GM21723 (cell line): ENCODE measurements around the gene PI4KA.
"Not testable (repeated sequence)": the region's sequence is repeated elsewhere in the genome, so short reads cannot be mapped to it uniquely, and the experiment has no call there.

Experiments
- ATAC-seq: cut with Tn5 transposase; IDR thresholded peaks from one replicate; pipeline ENCODE4 v1.9.1; 2021; ENCODE audit warnings: mild to moderate bottlenecking, moderate library complexity; ENCODE audit not compliant: unreplicated experiment

PI4KA gene

DNA sequence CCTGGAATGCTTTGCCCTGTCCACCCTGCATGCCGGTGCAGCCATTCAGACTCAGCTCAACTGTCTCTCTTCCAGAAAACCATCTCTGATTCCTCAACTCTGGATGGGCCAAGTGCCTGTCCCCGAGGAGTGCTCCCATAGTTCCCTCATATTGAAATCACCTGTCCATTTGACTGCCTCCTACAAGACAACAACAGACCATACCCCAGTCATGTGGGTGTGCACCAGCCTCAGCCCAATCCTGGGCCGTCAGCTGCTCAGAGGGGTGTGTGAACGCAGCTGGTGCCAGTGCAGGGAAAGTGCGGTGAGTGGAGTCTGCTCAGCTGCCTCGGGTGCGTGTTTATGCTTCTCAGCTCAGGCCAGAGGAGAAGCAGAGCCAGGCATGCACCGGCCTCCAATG lies 126.2 kb downstream of the PI4KA start:
- not testable (repeated sequence) for ATAC-seq

DNA sequence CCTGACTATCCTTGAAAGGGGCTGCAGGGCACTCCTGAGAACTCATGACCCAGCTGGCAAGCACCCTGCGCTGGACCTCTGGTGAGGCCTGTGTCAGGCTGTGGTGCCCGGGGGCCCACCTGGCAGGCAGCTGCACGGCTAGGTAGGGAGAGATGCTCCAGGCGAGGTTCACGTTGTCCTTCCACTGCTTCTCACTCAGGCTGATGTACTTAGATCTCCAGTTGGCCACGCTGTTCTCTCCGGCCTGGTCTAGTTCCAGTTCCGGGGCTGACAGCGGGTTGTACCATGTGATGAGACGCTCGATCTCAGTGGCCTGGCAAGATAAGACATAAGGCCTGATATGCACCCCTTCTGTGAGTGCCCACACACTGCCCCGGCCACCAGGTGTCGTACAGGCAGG lies 129.4 kb downstream of the PI4KA start:
- no peak for ATAC-seq

DNA sequence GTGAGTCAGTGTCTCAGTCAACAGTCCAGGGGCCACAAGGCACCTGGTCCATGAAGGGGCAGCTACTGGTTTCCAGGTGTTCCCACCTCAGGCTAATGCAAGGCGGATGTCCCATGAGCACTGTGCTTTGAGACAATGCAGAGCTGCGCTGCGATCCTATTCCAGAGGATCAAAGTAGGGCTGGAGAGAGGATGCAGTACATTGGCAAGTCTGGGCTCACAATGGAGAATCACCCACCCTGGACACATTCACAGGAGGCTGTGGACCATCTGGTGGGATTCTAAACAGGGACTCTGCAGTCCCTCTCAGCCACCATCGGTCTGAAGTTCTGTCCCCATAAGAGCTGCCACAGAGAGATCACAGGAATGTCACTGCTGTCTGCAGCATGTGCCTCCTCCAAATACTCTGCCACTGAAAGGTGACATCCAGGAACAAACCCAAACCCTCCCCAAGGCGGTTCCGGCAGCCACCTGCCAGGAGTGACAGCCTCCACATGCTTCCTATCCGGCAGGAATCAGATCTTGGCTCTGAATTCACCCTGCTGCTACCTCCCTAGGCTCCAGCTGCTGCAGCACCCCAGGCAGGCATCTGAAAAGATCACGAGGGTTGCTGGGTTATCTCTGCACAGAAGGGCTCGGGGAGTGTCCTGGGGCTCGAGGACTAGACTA lies 130.0 kb downstream of the PI4KA start:
- ATAC-seq = no peak

DNA sequence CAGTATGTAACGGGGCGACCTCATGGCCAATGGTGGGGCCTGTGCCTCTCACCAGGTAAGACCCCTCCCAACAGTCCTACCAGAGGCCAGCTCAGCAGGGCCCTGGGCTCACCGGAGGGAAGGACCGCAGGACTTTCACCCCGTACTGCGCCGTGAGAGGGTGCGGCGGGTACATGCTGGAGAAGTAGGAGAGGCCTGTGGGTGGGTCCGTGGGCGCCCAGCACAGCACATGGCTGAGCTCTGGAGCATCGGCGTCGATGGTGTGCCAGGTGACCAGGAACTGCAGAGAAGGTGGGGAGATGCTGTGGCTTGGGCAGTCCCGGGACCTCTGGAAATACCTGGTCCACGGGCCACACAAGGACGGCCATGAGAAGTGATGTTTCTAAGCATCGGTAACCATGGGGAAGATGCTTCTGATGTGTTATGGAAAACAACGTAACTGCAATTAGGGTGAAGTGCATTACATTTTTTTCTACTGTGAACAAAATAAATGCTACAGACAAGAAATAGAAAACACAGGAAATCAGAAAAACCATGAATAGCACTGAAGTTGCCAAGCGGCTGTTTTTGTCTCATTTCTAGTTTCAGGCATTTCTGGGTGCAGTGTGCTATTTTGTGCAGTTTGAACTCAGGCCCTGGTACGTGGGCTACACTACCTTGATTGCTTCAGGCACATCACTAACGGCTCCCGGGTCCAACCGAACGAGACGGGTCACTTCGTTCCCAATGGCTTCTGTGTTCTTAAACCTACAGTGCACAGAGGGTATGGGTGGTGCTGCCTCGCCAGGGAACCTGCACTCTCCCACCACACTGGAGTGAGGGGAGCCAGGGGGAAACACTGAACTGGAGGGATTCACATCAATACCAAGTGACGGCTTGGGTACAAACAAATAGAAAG lies 131.2 kb downstream of the PI4KA start:
- no peak for ATAC-seq

DNA sequence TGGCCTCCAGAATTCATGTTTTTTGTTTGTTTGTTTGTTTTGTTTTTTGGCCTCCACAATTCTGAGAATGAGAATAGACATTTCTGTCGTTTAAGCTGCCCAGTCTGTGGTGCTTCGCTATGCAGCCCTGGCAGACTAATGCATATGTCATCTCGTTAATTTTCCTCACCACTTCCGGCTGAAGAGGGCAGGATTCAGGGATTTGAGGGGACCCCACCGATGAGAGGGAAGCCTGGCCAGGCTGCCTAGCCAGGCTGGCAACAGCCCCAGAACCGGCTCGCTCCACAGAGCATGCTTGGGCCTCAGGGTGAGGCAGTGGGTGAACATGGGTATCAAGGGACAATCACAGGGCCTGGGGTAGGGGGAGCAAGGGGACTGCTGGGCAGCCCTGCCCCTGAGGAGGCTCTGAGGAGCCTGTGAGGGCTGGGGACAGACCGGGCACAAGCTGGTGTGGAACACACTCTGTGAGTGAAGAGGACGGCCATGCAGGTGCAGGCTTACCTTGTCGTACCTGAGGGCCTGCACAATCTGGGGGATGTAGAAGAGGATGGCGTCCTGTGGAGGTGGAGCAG lies 132.5 kb downstream of the PI4KA start:
- no peak for ATAC-seq

DNA sequence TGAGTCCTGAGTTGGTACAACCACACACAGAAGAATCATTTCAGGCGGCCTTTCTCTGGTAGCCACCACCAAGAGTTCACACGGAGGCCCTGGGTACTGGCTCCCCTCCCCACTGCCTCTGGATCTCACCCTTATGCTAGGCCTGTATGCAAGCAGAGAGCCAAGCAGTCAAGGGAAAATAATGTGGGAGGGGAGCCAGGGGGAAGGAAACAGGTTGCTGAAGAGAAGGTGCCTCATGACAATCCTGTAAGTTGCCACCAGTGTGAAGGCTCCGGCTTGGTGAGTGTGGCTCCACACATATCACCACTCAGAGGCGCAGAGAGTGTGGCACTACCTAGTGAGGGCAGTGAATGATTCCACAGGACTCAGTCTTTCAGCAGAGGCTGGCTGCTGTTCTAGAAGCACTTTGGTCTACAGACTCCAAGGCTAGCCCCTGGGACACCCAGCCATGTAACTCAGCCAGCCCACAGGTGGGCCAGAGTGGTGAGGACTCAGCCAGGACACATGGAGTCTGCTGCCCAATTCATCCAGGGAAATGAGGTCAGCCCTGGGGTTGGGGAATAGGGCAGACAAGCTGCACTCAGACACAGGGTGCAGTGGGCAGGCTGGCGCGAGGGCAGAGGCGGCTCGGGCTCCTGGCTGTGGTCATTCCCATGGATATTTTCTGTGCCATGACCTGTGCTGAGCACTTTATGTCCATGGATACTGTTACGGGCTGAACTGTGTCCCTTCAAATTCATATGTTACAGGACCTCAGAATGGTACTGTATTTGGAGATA lies 133.7 kb downstream of the PI4KA start:
- ATAC-seq = no peak

DNA sequence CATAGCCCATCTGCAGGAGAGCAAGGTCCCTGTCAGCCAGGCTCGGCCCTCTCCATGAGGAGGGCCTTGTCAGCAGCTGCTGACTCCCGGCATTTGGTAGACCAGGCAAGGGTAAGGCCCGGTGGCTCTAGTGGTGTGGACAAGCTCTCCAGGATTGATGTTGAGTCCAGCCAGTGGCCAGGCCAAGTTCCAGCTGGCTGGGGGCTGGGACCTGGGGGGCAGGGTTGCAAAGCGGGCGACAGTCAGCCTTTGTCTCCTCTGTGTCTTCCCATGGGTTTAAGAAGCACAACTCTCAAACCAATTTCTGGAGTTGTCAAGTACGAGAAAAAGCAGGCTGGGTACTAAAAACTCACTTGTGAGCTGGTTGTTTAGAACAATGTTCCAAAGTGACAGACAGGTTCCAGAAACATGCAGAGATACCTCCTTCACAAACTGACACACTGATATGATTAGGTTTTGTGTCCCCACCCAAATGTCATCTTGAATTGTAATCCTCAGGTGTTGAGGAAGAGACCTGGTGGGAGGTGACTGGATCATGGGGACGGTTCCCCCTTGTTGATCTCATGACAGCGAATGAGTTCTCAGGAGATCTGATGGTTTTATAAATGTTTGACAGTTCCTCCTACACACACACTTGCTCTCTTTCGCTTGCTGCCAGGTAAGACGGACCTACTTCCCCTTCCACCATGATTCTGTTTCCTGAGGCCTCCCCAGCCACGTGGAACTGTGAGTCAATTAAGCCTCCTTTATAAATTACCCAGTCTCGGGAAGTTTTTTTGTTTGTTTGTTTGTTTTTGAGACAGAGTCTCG lies 137.0 kb downstream of the PI4KA start:
- no peak for ATAC-seq

DNA sequence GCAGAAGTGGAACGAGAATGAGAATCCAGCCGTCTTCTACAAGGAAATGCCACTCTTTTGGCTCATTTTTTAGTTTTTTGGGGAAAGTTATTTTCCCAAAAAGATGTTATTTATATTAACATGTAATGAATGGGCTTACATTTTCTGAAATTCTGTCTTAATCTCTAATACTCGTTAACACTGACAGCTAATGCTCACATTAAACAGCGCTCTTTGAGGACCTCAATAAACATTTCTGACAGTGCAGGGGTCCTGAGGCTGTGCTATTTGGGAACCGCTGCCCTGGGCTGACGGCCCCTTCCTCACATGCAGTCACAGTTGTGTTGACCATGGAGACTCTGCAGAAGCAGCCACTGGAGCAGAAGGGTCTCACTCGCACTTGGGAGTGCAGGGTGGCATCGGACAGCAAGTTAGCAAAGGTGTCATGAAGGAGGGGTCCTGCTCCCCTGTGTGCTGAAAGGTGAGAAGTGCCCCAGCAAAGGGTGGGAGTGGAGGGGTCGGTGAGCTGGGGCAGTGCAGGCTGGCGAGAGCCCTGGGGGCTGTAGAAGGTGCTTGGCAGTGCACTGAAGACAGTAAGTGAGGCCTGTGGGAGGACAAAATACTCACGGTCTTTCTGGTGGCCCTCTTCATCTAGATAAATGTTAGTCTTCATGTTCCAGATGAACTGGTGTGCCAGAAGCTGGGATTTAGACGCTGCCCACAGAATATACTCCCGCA lies 137.8 kb downstream of the PI4KA start:
- no peak for ATAC-seq

DNA sequence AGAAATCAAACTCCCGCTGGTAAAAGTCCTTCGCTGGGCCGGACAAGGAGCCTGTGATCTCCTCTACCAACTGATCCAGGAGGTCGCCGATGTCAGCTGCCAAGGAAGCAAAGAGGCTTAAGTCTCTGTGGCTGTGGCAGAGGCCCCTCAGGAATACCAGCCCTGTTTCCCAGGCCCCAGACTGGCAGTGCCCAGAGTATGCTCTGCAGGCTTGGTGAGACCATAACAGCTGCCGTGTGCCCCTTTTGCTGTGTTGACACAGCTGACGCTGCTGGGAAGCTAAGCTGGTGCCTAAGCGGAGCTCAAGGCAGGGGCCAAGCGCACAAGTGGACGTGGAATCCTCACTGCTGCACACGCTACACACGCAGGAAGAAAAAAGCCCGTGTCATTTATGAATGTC lies 139.9 kb downstream of the PI4KA start:
- not testable (repeated sequence) for ATAC-seq

DNA sequence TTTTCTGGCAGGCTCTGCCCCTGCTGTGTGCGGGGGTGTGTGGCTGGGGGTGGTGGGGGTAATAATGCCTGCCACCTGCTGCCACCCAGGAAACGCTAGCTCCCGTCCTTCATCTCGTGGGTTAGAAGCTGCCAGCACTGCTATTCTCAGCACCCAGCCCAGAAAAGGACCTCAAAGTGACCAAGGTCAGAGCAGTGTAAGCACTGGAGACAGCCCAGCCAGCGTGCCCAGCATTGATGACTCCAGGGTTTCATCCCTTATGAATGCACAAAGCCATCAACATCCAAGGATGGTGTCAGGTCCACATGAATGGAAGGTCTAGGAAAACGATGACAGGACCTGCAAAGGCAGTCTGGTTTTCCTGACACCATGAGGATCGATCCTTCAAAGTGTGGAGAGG lies 140.6 kb downstream of the PI4KA start:
- not testable (repeated sequence) for ATAC-seq

DNA sequence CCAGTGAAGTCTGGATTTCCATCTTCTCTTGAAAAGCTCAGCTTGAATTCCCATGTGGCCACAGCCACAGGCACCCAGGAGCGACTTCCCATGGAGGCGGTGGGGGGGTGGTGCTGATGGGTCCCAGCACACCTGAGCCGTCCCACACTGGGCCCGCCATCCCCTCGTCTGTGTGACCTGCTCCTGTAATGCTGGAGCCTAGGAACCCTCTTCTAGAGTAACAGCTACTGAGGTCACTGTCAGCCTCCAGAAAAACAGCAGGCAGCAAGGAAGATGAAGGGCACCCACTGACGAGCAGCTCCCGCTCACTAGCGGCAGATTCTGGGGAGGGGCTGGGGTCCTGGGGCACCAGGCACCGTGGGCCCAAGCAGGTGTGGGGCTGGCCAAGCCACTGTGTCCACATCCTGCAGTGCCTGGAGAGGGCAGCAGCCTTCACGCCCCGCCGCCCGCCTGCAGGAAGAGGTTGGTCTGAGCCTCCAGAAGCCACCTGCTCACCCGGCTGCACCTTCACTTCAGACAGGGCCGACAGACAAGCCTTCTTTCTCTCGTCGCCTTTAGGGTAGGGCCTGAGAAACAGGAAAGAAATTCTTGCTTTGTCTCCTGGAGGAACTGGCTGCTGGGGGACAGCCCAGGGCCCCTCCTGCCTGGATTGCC lies 141.3 kb downstream of the PI4KA start:
- ATAC-seq = not testable (repeated sequence)

DNA sequence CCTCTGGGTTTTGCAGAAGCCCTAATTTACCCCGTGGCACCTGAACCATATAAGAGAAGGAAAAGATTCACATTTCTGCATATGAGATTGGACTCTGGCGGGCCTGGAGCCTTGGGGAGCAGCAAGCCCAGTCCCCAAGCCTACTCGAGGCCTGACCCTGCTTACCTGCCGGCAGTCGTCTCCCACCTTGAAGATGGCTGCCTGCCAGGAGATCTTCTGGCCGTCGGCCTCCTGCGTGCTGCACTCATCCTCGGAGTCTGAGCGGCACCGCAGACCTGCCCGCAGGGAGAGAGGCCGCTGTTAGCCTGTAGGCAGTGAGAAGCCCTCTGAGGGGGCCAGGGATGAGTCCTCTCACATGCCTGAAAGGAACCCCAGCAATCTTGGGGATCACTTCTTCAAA lies 145.5 kb downstream of the PI4KA start:
- not testable (repeated sequence) for ATAC-seq

DNA sequence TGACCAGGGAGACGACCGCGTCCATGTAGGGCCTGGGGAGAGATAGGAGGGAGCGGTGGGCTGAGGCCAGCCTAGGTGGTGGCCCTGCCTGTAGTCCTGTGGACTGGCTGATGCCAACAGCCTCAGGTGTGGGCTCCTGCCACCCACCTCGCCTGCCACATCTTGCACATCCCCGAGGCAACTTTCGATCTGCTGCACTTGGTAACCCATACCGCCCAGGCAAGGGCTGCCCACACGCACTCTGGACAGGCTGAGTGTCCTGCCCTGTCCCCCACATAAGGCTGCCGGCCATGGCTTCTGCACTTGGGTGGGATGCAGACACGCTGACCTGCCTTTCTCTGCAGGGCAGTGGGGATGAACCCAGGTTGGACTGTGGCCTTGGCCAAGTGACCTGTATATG lies 148.6 kb downstream of the PI4KA start:
- ATAC-seq = not testable (repeated sequence)

DNA sequence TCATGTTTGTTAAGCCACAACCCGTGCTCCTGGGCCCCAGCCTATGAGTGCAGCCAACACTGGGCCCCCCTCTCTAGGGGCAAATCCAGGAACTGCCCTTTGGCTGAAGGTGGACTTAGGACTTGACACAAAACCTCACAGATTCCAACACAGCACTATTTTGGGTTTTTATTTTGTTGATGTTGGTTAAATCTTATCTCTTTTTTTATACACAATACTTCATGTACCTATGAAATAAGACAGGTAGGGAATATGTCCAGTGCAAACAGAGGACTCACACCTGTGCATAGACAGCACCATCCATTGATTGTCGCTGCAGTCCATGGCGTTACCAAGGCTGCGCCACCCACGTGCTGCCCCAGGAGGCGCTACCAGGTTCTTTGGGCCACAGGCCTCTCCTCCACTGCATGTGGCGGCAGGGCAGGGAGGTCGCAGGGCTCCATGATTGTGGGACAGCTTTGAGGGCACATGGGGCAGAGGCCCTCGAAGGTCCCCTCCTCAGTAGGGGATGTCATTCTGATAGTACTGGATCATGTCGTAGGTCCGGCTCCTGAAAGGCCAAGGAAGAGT lies 151.0 kb downstream of the PI4KA start:
- ATAC-seq = not testable (repeated sequence)

DNA sequence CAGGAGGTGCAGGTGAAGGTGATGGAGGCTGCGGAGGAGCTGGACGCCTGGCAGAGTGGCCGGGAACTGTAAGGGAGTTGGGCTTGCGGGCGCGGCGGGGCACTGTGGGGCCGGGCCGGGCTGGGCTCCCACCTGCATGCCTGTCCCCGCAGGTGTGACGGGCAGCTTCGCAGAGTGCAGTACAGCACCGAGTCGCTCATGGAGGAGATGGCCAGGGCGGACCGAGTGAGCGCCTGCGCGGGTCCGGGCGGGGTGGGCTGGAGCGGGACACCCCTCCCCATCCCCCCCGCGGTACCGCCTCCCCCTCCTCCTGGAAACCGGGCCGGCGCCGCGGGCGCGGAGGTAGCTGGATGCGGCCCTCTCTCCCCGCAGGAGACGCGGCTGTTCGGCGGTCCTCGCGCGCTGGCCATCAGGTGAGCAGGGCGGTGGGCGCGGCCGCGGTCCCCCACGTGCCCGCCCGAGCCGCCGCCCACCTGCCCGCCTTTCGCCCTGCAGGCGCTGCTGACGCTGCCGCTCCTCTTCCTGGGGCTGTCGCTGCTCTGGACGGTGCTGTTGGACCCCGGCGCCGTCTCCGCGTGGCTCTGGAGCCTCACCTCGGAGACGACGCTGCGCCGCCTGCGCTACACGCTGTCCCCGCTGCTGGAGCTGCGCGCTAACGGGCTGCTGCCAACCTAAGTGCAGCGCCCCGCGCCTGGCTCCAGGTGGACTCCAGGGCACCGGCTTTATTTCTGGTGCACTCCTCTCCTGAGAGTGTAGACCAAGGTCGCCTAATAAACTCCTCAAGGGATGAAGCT lies 154.6 kb downstream of the PI4KA start:
- ATAC-seq = not testable (repeated sequence)

DNA sequence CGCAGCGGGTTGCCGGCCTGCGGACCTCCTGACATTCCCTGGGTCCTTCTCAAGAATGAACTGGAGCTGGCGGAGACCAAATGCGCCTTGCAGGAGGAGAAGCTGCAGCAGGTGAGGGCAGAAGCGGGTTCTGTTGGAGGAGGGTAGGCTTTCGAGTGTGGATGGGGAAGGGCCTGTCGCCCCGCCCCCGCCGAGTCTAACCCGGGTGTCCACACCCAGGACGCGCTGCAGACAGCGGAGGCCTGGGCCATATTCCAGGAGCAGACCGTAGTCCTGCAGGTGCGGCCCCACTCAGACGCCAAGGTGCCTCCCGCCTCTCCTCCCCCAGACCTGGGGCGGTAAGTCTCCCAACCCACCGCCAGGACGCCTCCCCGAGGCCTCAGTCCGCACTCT lies 155.2 kb downstream of the PI4KA start:
- ATAC-seq = peak; percentile 24

DNA sequence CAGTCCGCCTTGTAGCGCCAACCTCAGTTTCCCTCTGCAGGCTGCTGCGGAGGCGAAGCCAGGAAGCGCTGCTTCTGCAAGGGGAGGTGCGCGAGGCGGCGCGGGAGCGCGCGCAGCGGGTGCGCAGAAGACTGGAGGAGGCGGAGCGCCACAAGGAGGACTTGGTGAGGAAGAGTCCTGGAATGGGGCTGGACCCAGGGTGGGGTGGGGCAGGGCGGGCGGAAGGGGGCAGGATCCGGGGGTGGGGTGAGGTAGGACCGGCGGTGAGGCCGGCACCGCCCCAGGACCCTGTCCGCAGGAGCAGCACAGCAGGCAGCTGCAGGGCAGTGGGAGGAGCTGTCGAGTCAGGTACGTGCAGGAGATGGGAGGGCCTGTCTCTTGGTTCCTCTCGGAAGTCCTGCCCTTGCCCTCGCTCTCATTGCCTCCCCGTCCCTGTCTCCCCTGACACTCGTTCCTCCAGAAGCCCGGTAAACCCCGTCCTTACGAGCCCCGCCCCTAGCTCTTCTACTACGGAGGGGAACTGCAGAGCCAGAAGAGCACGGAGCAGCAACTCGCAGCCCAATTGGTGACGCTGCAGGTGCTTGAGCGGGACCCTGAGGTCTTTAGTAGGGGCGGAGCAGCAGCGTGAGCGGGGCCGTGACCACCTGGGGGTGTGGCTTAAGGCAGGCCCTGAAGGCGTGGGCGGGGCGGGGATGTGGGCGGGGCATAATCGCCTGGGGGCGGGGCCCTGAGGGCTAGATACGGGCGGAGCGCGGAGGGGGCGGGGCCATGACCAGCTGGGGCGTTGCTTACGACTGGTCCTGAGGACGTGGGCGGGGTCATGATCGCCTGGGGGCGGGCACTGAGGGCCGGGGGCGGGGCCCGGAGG lies 155.8 kb downstream of the PI4KA start:
- ATAC-seq = peak; percentile 79
